Heart right ventricle (tissue), 16 donors: Measurements from ENCODE around the gene CAPN8. TPM values are rescaled to one million over a fixed set of nuclear protein-coding genes. Genes with fewer than 3 reads are reported as not detected.

Experiments used
- ATAC-seq, 8 donors: fragments of 200-7000 bp; cut with Tn5 transposase; one replicate each; pipeline ENCODE4 v1.9.1; 2020; ENCODE audit warnings: mild to moderate bottlenecking in 8 of 8, moderate library complexity in 8 of 8, moderate number of reproducible peaks in 1 of 8
- DNase-seq, 2 donors: peaks; one replicate each; pipeline ENCODE4 v3.0.0-alpha.2; 2020
- H3K27ac ChIP-seq, 10 donors: fragments of 200-600 bp; sonication (generic) in 2 of 10; one replicate each; pipeline versions ENCODE4 v1.5.0 to v1.8.0; 2020 to 2022; ENCODE audit warnings: mild to moderate bottlenecking in 3 of 10
- H3K27me3 ChIP-seq, 7 donors: fragments of 200-600 bp; one replicate each; pipeline ENCODE4 v1.8.0; 2021 to 2022; ENCODE audit warnings: mild to moderate bottlenecking in 2 of 7
- H3K36me3 ChIP-seq, 9 donors: fragments of 200-600 bp; sonication (generic) in 1 of 9; one replicate each; pipeline versions ENCODE4 v1.5.0 to v1.8.0; 2020 to 2022; ENCODE audit warnings: mild to moderate bottlenecking in 2 of 9
- H3K4me1 ChIP-seq, 9 donors: fragments of 200-600 bp; sonication (generic) in 1 of 9; one replicate each; pipeline versions ENCODE4 v1.5.0 to v1.8.0; 2020 to 2022; ENCODE audit warnings: mild to moderate bottlenecking in 4 of 9
- H3K4me3 ChIP-seq, 10 donors: fragments of 200-600 bp; sonication (generic) in 2 of 10; one replicate each; pipeline versions ENCODE4 v1.5.0 to v1.8.0; 2020 to 2022; ENCODE audit warnings: mild to moderate bottlenecking in 7 of 10, moderate library complexity in 2 of 10
- H3K9me3 ChIP-seq, 11 donors: fragments of 200-600 bp in 10 of 11; sonication (generic) in 2 of 11; one replicate each; pipeline versions ENCODE4 v1.5.0 to v1.8.0; 2013 to 2022; ENCODE audit warnings: mild to moderate bottlenecking in 2 of 11, control low read depth in 1 of 11, moderate library complexity in 1 of 11
- CTCF ChIP-seq, 9 donors: fragments of 200-600 bp; sonication (generic) in 2 of 9; IDR thresholded peaks; one replicate each; pipeline versions ENCODE4 v1.5.0 to v1.8.0; 2021 to 2022; ENCODE audit warnings: antibody characterized with exemption in 9 of 9, mild to moderate bottlenecking in 5 of 9, moderate library complexity in 1 of 9
- WGBS, 2 donors: extraction: QIAGEN DNeasy Blood & Tissue Kit; methylation state at CpG; one replicate each; pipeline ENCODE4 v1.1.7; 2013; ENCODE audit warnings: inconsistent platforms in 1 of 2; 5-methylcytosine and 5-hydroxymethylcytosine counted together
- intact Hi-C, 10 donors: fragments of 100-400 bp; cut with DNase I; formaldehyde crosslinking; loops; one replicate each; pipeline versions ENCODE4 v1.11.1 to v1.14.2; 2022
- polyA plus RNA-seq, 2 donors: library from polyadenylated mRNA; stranded (reverse); fragments of 200-250 nt; gene quantifications; one replicate each; pipeline ENCODE4 v1.2.3, GENCODE V29; 2013
- total RNA-seq, 10 donors: library from RNA; stranded (reverse); fragmentation: NEBNext Ultra II Directional in 3 of 10; extraction: Animal tissue kit (Norgen Biotek cat#: 25700) in 3 of 10; gene quantifications; one replicate each; pipeline versions ENCODE4 v1.2.1 to v1.2.4, GENCODE V29; 2021 to 2023
- donor health status: Arrhythmogenic right ventricular cardiomyopathy.
- donor health status: ischemic (EF 13 %, LVEDD 7.1; RV severe dilation, severe dysfunction).
- donor health status: healthy with polysubstance abuse.
- donor health status: DM: no; HTN: yes; CAD: no.
- donor health status: DM: no; HTN: no; CAD: no.
- donor health status: ischemic (EF 25% LVEDD 6.9; RV normal size, moderate dysfunction).
- donor health status: ischemic (EF 25% LVEDD 5.7; RV mildly dilated, moderate dysfunction).
- donor health status: healthy.
- donor health status: DM: yes; HTN: yes; CAD: no.
- donor health status: Ischemic cardiomyopathy.
- donor health status: ischemic (EF 35%, LVEDD 5.7; RV mildly dilated, moderate dysfunction).
- donor health status: nonischemic (EF 11% LVEDD 7.7; RV severe dilation, severe dysfunction).
- donor health status: DM: yes; HTN: yes; CAD: no.
- donor health status: PGD.
- donor health status: ischemic (EF 29% LVEDD 5.4; RV normal size, mild dysfunction).
- donor health status: nonischemic (EF 23%, LVEDD 6.1; RV moderate dilation, normal function).

The CAPN8 gene
- total and polyA plus RNA-seq, 12 donors: 0.10 TPM; not detected in 11

- Histone ChIP-seq H3K27ac (no peak overlapping the region), H3K36me3 (no peaks in the 10 kb centered on the region), H3K4me1 (no peaks in the 10 kb centered on the region), H3K4me3 (no peak overlapping the region), H3K27me3 (no peaks in the 10 kb centered on the region), H3K9me3 (no peaks in the 10 kb centered on the region)
- DNase-seq (no peak), ATAC-seq (no peak)
- no peak for TF ChIP-seq CTCF (IDR thresholded peaks at IDR 0.05)
- intact Hi-C loops: no loop called here
- 97 to 99% methylated on average over 4 of the region's 4 CpGs for WGBS, 2 donors
These were observed 55.5 kb downstream of the CAPN8 start for GRCh38 chr1:223609977-223610376.

- no peak for TF ChIP-seq CTCF (IDR thresholded peaks at IDR 0.05)
- H3K4me1 ChIP-seq: no peaks in the 10 kb centered on the region
- no peak overlapping the region for H3K4me3 ChIP-seq
- ATAC-seq (no peak), DNase-seq (no peak)
- H3K27me3 ChIP-seq: no peaks in the 10 kb centered on the region
- 96% methylated on average over 14 of the region's 14 CpGs for WGBS, 2 donors
- H3K27ac ChIP-seq: no peak overlapping the region
- no peaks in the 10 kb centered on the region for H3K9me3 ChIP-seq
- H3K36me3 ChIP-seq: no peaks in the 10 kb centered on the region
- intact Hi-C loops: no loop called here
These were observed 56.4 kb downstream of the CAPN8 start for GRCh38 chr1:223609066-223609465.

GRCh38 chr1:223558512-223558911 lies 107.0 kb downstream of the CAPN8 start:
- ATAC-seq: no peak
- DNase-seq: no peak
- H3K9me3 ChIP-seq: no peaks in the 10 kb centered on the region
- WGBS, 2 donors: 97% methylated on average over 1 of the region's 1 CpG
- no peaks in the 10 kb centered on the region for H3K27me3 ChIP-seq
- TF ChIP-seq CTCF (IDR thresholded peaks at IDR 0.05): no peak
- no peaks in the 10 kb centered on the region for H3K4me1 ChIP-seq
- H3K4me3 ChIP-seq: no peak overlapping the region
- intact Hi-C loops: no loop called here
- H3K36me3 ChIP-seq: no peaks in the 10 kb centered on the region
- H3K27ac ChIP-seq: no peak overlapping the region

- no peaks in the 10 kb centered on the region for H3K9me3 ChIP-seq
- no peak for TF ChIP-seq CTCF (IDR thresholded peaks at IDR 0.05)
- H3K4me1 ChIP-seq: no peaks in the 10 kb centered on the region
- no peak overlapping the region for H3K27ac ChIP-seq
- ATAC-seq (no peak), DNase-seq (no peak)
- intact Hi-C loops: no loop called here
- no peak overlapping the region for H3K4me3 ChIP-seq
- H3K27me3 ChIP-seq: no peaks in the 10 kb centered on the region
- 76 to 79% methylated on average over 5 of the region's 5 CpGs for WGBS, 2 donors
- no peaks in the 10 kb centered on the region for H3K36me3 ChIP-seq
These were observed 108.4 kb downstream of the CAPN8 start for GRCh38 chr1:223557130-223557475.
